ENCODE measurements around the gene GRK5.

GRK5 gene

GRCh38 chr10:119174109-119174508, 33.3 kb upstream of the GRK5 start:
- Histone ChIP-seq H4K8ac (ENCODE audit: low read length) (no peak overlapping the region), H3K36me3 (ENCODE audit: control insufficient read depth in 1 of 2, insufficient read depth in 2 of 2, low read depth in 1 of 2, low read length in 2 of 2) (peaks cover 36 to 67% of the 10 kb centered on the region in 2 experiments), H2AFZ (ENCODE audit: low read depth, low read length) (no peak overlapping the region), H3K4me1 (ENCODE audit: control insufficient read depth, insufficient read depth, low read depth, low read length) (peaks cover 9% of the 10 kb centered on the region), H3K23ac (ENCODE audit: low read length in 2 of 2) (no peak overlapping the region), H2BK120ac (ENCODE audit: low read depth, low read length) (no peak overlapping the region), H3K79me1 (replicated peaks; ENCODE audit: low read length, poor library complexity, severe bottlenecking) (peaks cover 11% of the 10 kb centered on the region), H3K9ac (ENCODE audit: low read length) (no peak overlapping the region), H2BK5ac (ENCODE audit: low read depth, low read length, poor library complexity, severe bottlenecking) (no peak overlapping the region), H3K14ac (ENCODE audit: low read length in 2 of 2) (no peak overlapping the region), H3K27ac (ENCODE audit: low read length, poor library complexity, severe bottlenecking) (no peak overlapping the region), H3K9me3 (ENCODE audit: control insufficient read depth, low read length) (no peaks in the 10 kb centered on the region), H3K4me3 (ENCODE audit: insufficient read depth in 1 of 2, low read depth in 1 of 2, low read length in 2 of 2) (no peak overlapping the region), H3K27me3 (ENCODE audit: control insufficient read depth in 1 of 2, insufficient read depth in 1 of 2, low read length in 2 of 2) (no peaks in the 10 kb centered on the region), H3K18ac (ENCODE audit: low read depth in 1 of 2, low read length in 2 of 2) (no peak overlapping the region), H2BK15ac (ENCODE audit: low read depth, poor library complexity, severe bottlenecking) (no peak overlapping the region), H2BK12ac (ENCODE audit: low read length in 2 of 2) (no peak overlapping the region), H3K4me2 (ENCODE audit: low read length, poor library complexity, severe bottlenecking) (no peak overlapping the region), H4K91ac (ENCODE audit: low read length) (no peak overlapping the region), H2AK5ac (ENCODE audit: low read length, severe bottlenecking) (no peak overlapping the region), H3K4ac (ENCODE audit: low read depth in 1 of 2, low read length in 2 of 2) (no peak overlapping the region)
- DNase-seq = no peak
- WGBS = 81% methylated on average over 2 of the region's 2 CpGs

GRCh38 chr10:119176166-119176565, 31.2 kb upstream of the GRK5 start:
- Histone ChIP-seq H3K4me2 (ENCODE audit: low read length, poor library complexity, severe bottlenecking) (no peak overlapping the region), H3K4ac (ENCODE audit: low read depth in 1 of 2, low read length in 2 of 2) (no peak overlapping the region), H4K8ac (ENCODE audit: low read length) (no peak overlapping the region), H3K4me1 (ENCODE audit: control insufficient read depth, insufficient read depth, low read depth, low read length) (peaks cover 9% of the 10 kb centered on the region), H2BK12ac (ENCODE audit: low read length in 2 of 2) (no peak overlapping the region), H3K9ac (ENCODE audit: low read length) (peak overlapping the region; percentile 7), H2BK15ac (ENCODE audit: low read depth, poor library complexity, severe bottlenecking) (no peak overlapping the region), H2BK120ac (ENCODE audit: low read depth, low read length) (no peak overlapping the region), H2AFZ (ENCODE audit: low read depth, low read length) (no peak overlapping the region), H3K18ac (ENCODE audit: low read depth in 1 of 2, low read length in 2 of 2) (no peak overlapping the region), H3K27ac (ENCODE audit: low read length, poor library complexity, severe bottlenecking) (no peak overlapping the region), H3K27me3 (ENCODE audit: control insufficient read depth in 1 of 2, insufficient read depth in 1 of 2, low read length in 2 of 2) (no peaks in the 10 kb centered on the region), H4K91ac (ENCODE audit: low read length) (no peak overlapping the region), H3K36me3 (ENCODE audit: control insufficient read depth in 1 of 2, insufficient read depth in 2 of 2, low read depth in 1 of 2, low read length in 2 of 2) (peaks cover 22 to 50% of the 10 kb centered on the region in 2 experiments), H2AK5ac (ENCODE audit: low read length, severe bottlenecking) (no peak overlapping the region), H2BK5ac (ENCODE audit: low read depth, low read length, poor library complexity, severe bottlenecking) (no peak overlapping the region), H3K14ac (ENCODE audit: low read length in 2 of 2) (no peak overlapping the region), H3K79me1 (replicated peaks; ENCODE audit: low read length, poor library complexity, severe bottlenecking) (peaks cover 11% of the 10 kb centered on the region), H3K23ac (ENCODE audit: low read length in 2 of 2) (no peak overlapping the region), H3K4me3 (ENCODE audit: insufficient read depth in 1 of 2, low read depth in 1 of 2, low read length in 2 of 2) (no peak overlapping the region), H3K9me3 (ENCODE audit: control insufficient read depth, low read length) (no peaks in the 10 kb centered on the region)
- no peak for DNase-seq
- WGBS = 100% methylated on average over 6 of the region's 6 CpGs

DNA sequence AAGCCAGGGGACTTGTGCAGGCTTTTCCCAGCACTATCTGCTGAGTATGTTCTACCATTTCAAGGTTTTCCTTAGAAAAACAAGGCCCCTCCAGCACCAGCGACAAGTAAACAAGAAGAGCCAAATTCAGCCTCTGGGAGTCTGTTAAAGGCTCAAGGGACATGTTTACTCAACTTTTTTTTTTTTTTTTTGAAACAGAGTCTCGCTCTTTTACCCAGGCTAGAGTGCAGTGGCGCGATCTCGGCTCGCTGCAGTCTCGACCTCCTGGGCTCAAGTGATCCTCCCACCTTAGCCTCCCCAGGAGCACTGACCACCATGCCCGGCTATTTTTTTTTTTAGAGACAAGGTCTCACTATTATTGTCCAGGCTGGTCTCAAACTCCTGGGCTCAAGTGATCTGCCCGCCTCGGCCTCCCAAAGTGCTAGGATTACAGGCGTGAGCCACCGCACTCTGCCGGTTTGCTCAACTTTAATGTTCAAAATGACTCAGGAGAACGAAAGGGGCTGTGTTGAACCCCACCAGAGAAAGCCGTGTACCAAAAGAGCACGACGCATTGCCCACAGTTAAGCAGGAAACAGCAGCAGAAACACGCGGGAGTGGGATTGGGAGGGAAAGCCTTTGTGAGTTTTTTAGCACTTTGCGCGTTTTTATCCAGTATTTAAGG, 29.5 kb upstream of the GRK5 start:
- Histone ChIP-seq H2BK15ac (ENCODE audit: low read depth, poor library complexity, severe bottlenecking) (no peak overlapping the region), H3K4me2 (ENCODE audit: low read length, poor library complexity, severe bottlenecking) (peak overlapping the region; percentile 64), H3K18ac (ENCODE audit: low read depth in 1 of 2, low read length in 2 of 2) (peak overlapping the region; percentile 61 to 69), H3K27ac (ENCODE audit: low read length, poor library complexity, severe bottlenecking) (peak overlapping the region; percentile 89), H2BK5ac (ENCODE audit: low read depth, low read length, poor library complexity, severe bottlenecking) (no peak overlapping the region), H4K8ac (ENCODE audit: low read length) (peak overlapping the region; percentile 100), H4K91ac (ENCODE audit: low read length) (no peak overlapping the region), H3K9me3 (ENCODE audit: control insufficient read depth, low read length) (no peaks in the 10 kb centered on the region), H2BK12ac (ENCODE audit: low read length in 2 of 2) (peak overlapping the region in 1 of 2 experiments; percentile 49), H2AFZ (ENCODE audit: low read depth, low read length) (no peak overlapping the region), H3K27me3 (ENCODE audit: control insufficient read depth in 1 of 2, insufficient read depth in 1 of 2, low read length in 2 of 2) (no peaks in the 10 kb centered on the region), H3K23ac (ENCODE audit: low read length in 2 of 2) (no peak overlapping the region), H3K4ac (ENCODE audit: low read depth in 1 of 2, low read length in 2 of 2) (peak overlapping the region in 1 of 2 experiments; percentile 83), H3K9ac (ENCODE audit: low read length) (peak overlapping the region; percentile 95), H3K36me3 (ENCODE audit: control insufficient read depth in 1 of 2, insufficient read depth in 2 of 2, low read depth in 1 of 2, low read length in 2 of 2) (peaks cover 16 to 36% of the 10 kb centered on the region in 2 experiments), H3K4me3 (ENCODE audit: insufficient read depth in 1 of 2, low read depth in 1 of 2, low read length in 2 of 2) (peak overlapping the region; percentile 84 to 91), H3K4me1 (ENCODE audit: control insufficient read depth, insufficient read depth, low read depth, low read length) (peaks cover 9% of the 10 kb centered on the region), H2AK5ac (ENCODE audit: low read length, severe bottlenecking) (peak overlapping the region; percentile 43), H3K79me1 (replicated peaks; ENCODE audit: low read length, poor library complexity, severe bottlenecking) (peaks cover 5% of the 10 kb centered on the region), H2BK120ac (ENCODE audit: low read depth, low read length) (no peak overlapping the region), H3K14ac (ENCODE audit: low read length in 2 of 2) (peak overlapping the region in 1 of 2 experiments; percentile 26)
- 24% methylated on average over 21 of the region's 21 CpGs for WGBS
- no peak for DNase-seq

DNA sequence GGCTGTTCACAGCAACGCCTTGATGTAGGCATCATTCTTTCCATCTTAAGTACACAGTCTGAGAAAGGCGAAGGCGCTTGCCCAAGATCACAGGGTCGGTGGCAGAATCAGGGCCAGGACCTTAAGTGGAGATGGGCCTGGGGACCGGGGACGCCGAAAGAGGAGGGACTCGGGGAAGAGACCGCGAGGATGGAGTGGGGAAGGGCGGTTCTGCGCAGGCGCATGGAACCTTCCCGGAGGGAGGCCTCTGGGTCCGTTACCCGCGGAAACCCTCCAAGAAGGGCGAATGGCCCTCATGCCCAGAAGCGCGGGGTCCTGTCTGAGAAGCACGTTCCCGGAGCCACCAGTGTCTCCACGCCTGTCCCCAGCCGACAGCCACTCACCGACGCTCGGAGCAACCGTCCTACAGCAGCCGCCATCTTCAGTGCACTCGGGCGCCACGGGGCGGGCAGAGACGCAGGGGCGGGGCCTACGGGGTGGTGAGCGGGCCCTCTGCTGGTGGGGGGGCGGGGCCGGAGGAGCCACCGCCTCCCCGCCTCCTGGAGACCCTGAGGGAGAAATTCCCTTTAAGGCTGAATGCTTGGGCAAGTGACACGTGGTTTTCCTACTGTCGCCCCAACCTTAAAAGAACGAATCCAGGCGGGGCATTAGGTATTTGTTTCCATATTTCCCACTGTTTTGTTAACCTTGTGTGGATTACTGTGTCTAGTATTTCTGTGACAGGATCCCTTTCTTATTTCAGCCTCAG, 28.8 kb upstream of the GRK5 start, which contains the start of gene PRDX3:
PRDX3 (minus strand) TSS at position 441 of the 748 bp plus-strand sequence; CDS start at position 419, 22 bp downstream.
- DNase-seq = peak; percentile 93
- H3K27ac ChIP-seq (ENCODE audit: low read length, poor library complexity, severe bottlenecking) = peak within 1 kb of the TSS; percentile 89
- peak within 1 kb of the TSS; percentile 93 for H2BK15ac ChIP-seq (ENCODE audit: low read depth, poor library complexity, severe bottlenecking)
- peaks cover 5% of the 10 kb centered on the region for H3K79me1 ChIP-seq (replicated peaks; ENCODE audit: low read length, poor library complexity, severe bottlenecking)
- H3K27me3 ChIP-seq (ENCODE audit: control insufficient read depth in 1 of 2, insufficient read depth in 1 of 2, low read length in 2 of 2) = no peaks in the 10 kb centered on the region
- peak within 1 kb of the TSS; percentile 100 for H4K8ac ChIP-seq (ENCODE audit: low read length)
- H3K4me2 ChIP-seq (ENCODE audit: low read length, poor library complexity, severe bottlenecking) = peak within 1 kb of the TSS; percentile 64
- H2BK12ac ChIP-seq (ENCODE audit: low read length in 2 of 2) = peak within 1 kb of the TSS in 1 of 2 experiments; percentile 49
- 1% methylated on average over 45 of the region's 45 CpGs for WGBS
- peak within 1 kb of the TSS; percentile 84 to 91 for H3K4me3 ChIP-seq (ENCODE audit: insufficient read depth in 1 of 2, low read depth in 1 of 2, low read length in 2 of 2)
- H4K91ac ChIP-seq (ENCODE audit: low read length) = peak within 1 kb of the TSS; percentile 99
- peak within 1 kb of the TSS; percentile 82 for H2BK5ac ChIP-seq (ENCODE audit: low read depth, low read length, poor library complexity, severe bottlenecking)
- H3K4ac ChIP-seq (ENCODE audit: low read depth in 1 of 2, low read length in 2 of 2) = peak within 1 kb of the TSS; percentile 83 to 97
- H3K18ac ChIP-seq (ENCODE audit: low read depth in 1 of 2, low read length in 2 of 2) = peak within 1 kb of the TSS; percentile 98 to 100
- H3K23ac ChIP-seq (ENCODE audit: low read length in 2 of 2) = no peak within 1 kb of the TSS
- H3K9ac ChIP-seq (ENCODE audit: low read length) = peak within 1 kb of the TSS; percentile 95
- peaks cover 9% of the 10 kb centered on the region for H3K4me1 ChIP-seq (ENCODE audit: control insufficient read depth, insufficient read depth, low read depth, low read length)
- H3K14ac ChIP-seq (ENCODE audit: low read length in 2 of 2) = peak within 1 kb of the TSS in 1 of 2 experiments; percentile 46
- H3K36me3 ChIP-seq (ENCODE audit: control insufficient read depth in 1 of 2, insufficient read depth in 2 of 2, low read depth in 1 of 2, low read length in 2 of 2) = peaks cover 16 to 30% of the 10 kb centered on the region in 2 experiments
- H2AFZ ChIP-seq (ENCODE audit: low read depth, low read length) = peak within 1 kb of the TSS; percentile 16
- H2BK120ac ChIP-seq (ENCODE audit: low read depth, low read length) = peak within 1 kb of the TSS; percentile 81
- H2AK5ac ChIP-seq (ENCODE audit: low read length, severe bottlenecking) = peak within 1 kb of the TSS; percentile 43
- H3K9me3 ChIP-seq (ENCODE audit: control insufficient read depth, low read length) = no peaks in the 10 kb centered on the region

Data from mesenchymal stem cell (in vitro differentiated cells and primary cell).